ENCODE results near the gene FHIP1B. TPM values are rescaled to one million over a fixed set of nuclear protein-coding genes. Genes with fewer than 3 reads are reported as not detected.

The FHIP1B gene
- polyA plus RNA-seq, 1 donor from 2014 or later, result 36.0 TPM

- Histone ChIP-seq H3K36me3 (ENCODE audit: insufficient read depth, low read length) (no peaks in the 10 kb centered on the region), H3F3A (ENCODE audit: insufficient read depth, low read length, poor library complexity, severe bottlenecking) (no peaks in the 10 kb centered on the region), H4K20me1 (ENCODE audit: insufficient read depth) (no peaks in the 10 kb centered on the region), H2AFZ (ENCODE audit: low read depth, low read length) (no peak overlapping the region), H3K27ac (ENCODE audit: low read length) (no peak overlapping the region), H3K4me3 (ENCODE audit: low read length) (no peak overlapping the region), H3K79me2 (replicated peaks; ENCODE audit: insufficient read depth, low read length) (peaks cover 65% of the 10 kb centered on the region), H3K27me3 (ENCODE audit: insufficient read depth, low read depth, low read length) (no peaks in the 10 kb centered on the region), H3K4me2 (ENCODE audit: low read length) (no peak overlapping the region), H3K9ac (ENCODE audit: low read length) (no peak overlapping the region), H3K9me3 (ENCODE audit: low read length) (no peaks in the 10 kb centered on the region), H3K9me2 (ENCODE audit: insufficient read depth, low read length) (no peaks in the 10 kb centered on the region)
- TF ChIP-seq EP300 (conservative IDR thresholded peaks at IDR 0.05; ENCODE audit: poor library complexity, severe bottlenecking) (no peak), REST (IDR thresholded peaks at IDR 0.05; ENCODE audit: borderline replicate concordance) (no peak), CTCF (IDR thresholded peaks at IDR 0.05; ENCODE audit: poor library complexity, severe bottlenecking) (no peak)
Observed at GRCh38 chr11:6228520-6228919, 5.9 kb downstream of the FHIP1B start.

GRCh38 chr11:6225896-6226295 lies 8.5 kb downstream of the FHIP1B start:
- Histone ChIP-seq H3F3A (ENCODE audit: insufficient read depth, low read length, poor library complexity, severe bottlenecking) (no peaks in the 10 kb centered on the region), H3K4me3 (ENCODE audit: low read length) (no peak overlapping the region), H3K4me2 (ENCODE audit: low read length) (no peak overlapping the region), H3K9me3 (ENCODE audit: low read length) (no peaks in the 10 kb centered on the region), H3K79me2 (replicated peaks; ENCODE audit: insufficient read depth, low read length) (peaks cover 42% of the 10 kb centered on the region), H3K9me2 (ENCODE audit: insufficient read depth, low read length) (no peaks in the 10 kb centered on the region), H3K9ac (ENCODE audit: low read length) (no peak overlapping the region), H3K36me3 (ENCODE audit: insufficient read depth, low read length) (peaks cover 11% of the 10 kb centered on the region), H4K20me1 (ENCODE audit: insufficient read depth) (no peaks in the 10 kb centered on the region), H3K27ac (ENCODE audit: low read length) (no peak overlapping the region), H2AFZ (ENCODE audit: low read depth, low read length) (no peak overlapping the region), H3K27me3 (ENCODE audit: insufficient read depth, low read depth, low read length) (no peaks in the 10 kb centered on the region)
- no peak for TF ChIP-seq EP300 (conservative IDR thresholded peaks at IDR 0.05; ENCODE audit: poor library complexity, severe bottlenecking)
- no peak for TF ChIP-seq MXI1 (conservative IDR thresholded peaks at IDR 0.05; ENCODE audit: poor library complexity, severe bottlenecking)
- TF ChIP-seq SMC3 (conservative IDR thresholded peaks at IDR 0.05; ENCODE audit: poor library complexity), result no peak
- TF ChIP-seq EZH2 (IDR thresholded peaks at IDR 0.05; ENCODE audit: borderline replicate concordance, insufficient read depth, low read length, poor library complexity, severe bottlenecking), result no peak
- no peak for TF ChIP-seq RAD21 (conservative IDR thresholded peaks at IDR 0.05)
- no peak for TF ChIP-seq POLR2AphosphoS5 (IDR thresholded peaks at IDR 0.05)
- no peak for TF ChIP-seq TAF1 (IDR thresholded peaks at IDR 0.05; ENCODE audit: low read depth)
- TF ChIP-seq CTCF (IDR thresholded peaks at IDR 0.05; ENCODE audit: poor library complexity, severe bottlenecking), result no peak
- no peak for TF ChIP-seq REST (IDR thresholded peaks at IDR 0.05; ENCODE audit: borderline replicate concordance)

All from neural cell (in vitro differentiated cells).